ENCODE measurements around the gene ZNF800.

ZNF800 gene

GRCh38 chr7:127437837-127438236 is 45.3 kb upstream of the ZNF800 start:
- peak; percentile 95 for ATAC-seq
- TF ChIP-seq CSDC2 (CRISPR knock-in tag; IDR thresholded peaks at IDR 0.05) = no peak
- TF ChIP-seq, protein P1, sequence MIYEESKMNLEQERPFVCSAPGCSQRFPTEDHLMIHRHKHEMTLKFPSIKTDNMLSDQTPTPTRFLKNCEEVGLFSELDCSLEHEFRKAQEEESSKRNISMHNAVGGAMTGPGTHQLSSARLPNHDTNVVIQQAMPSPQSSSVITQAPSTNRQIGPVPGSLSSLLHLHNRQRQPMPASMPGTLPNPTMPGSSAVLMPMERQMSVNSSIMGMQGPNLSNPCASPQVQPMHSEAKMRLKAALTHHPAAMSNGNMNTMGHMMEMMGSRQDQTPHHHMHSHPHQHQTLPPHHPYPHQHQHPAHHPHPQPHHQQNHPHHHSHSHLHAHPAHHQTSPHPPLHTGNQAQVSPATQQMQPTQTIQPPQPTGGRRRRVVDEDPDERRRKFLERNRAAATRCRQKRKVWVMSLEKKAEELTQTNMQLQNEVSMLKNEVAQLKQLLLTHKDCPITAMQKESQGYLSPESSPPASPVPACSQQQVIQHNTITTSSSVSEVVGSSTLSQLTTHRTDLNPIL (CRISPR knock-in tag; IDR thresholded peaks at IDR 0.05; ENCODE audit: low read depth) = no peak
- TF ChIP-seq ZFP30 (CRISPR knock-in tag; IDR thresholded peaks at IDR 0.05) = no peak
- TF ChIP-seq ZFP3 (CRISPR knock-in tag; IDR thresholded peaks at IDR 0.05) = no peak
- no peak for TF ChIP-seq TSHZ2 (CRISPR knock-in tag; IDR thresholded peaks at IDR 0.05)
- TF ChIP-seq PPARA (CRISPR knock-in tag; IDR thresholded peaks at IDR 0.05; ENCODE audit: borderline replicate concordance) = no peak
- TF ChIP-seq ISL1 (CRISPR knock-in tag; IDR thresholded peaks at IDR 0.05) = no peak
- no peak for TF ChIP-seq GLIS3 (CRISPR knock-in tag; IDR thresholded peaks at IDR 0.05)
- no peak for TF ChIP-seq TCF4 (CRISPR knock-in tag; IDR thresholded peaks at IDR 0.05; ENCODE audit: borderline replicate concordance)
- no peak for TF ChIP-seq RARB (CRISPR knock-in tag; IDR thresholded peaks at IDR 0.05)
- TF ChIP-seq PATZ1 (CRISPR knock-in tag; IDR thresholded peaks at IDR 0.05; ENCODE audit: borderline replicate concordance) = no peak
- no peak for TF ChIP-seq ZC3H10 (CRISPR knock-in tag; IDR thresholded peaks at IDR 0.05)
- TF ChIP-seq ESRRG (CRISPR knock-in tag; IDR thresholded peaks at IDR 0.05) = no peak
- TF ChIP-seq BACH2 (CRISPR knock-in tag; IDR thresholded peaks at IDR 0.05; ENCODE audit: borderline replicate concordance) = no peak
- TF ChIP-seq, protein P2, sequence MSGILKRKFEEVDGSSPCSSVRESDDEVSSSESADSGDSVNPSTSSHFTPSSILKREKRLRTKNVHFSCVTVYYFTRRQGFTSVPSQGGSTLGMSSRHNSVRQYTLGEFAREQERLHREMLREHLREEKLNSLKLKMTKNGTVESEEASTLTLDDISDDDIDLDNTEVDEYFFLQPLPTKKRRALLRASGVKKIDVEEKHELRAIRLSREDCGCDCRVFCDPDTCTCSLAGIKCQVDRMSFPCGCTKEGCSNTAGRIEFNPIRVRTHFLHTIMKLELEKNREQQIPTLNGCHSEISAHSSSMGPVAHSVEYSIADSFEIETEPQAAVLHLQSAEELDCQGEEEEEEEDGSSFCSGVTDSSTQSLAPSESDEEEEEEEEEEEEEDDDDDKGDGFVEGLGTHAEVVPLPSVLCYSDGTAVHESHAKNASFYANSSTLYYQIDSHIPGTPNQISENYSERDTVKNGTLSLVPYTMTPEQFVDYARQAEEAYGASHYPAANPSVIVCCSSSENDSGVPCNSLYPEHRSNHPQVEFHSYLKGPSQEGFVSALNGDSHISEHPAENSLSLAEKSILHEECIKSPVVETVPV (CRISPR knock-in tag; IDR thresholded peaks at IDR 0.05) = no peak
- TF ChIP-seq OSR1 (CRISPR knock-in tag; IDR thresholded peaks at IDR 0.05) = no peak
- no peak for TF ChIP-seq TOX (CRISPR knock-in tag; IDR thresholded peaks at IDR 0.05; ENCODE audit: borderline replicate concordance)
- no peak for TF ChIP-seq ARNTL (CRISPR knock-in tag; IDR thresholded peaks at IDR 0.05; ENCODE audit: borderline replicate concordance, low read depth)
- TF ChIP-seq ZNF8 (CRISPR knock-in tag; IDR thresholded peaks at IDR 0.05) = no peak

DNA sequence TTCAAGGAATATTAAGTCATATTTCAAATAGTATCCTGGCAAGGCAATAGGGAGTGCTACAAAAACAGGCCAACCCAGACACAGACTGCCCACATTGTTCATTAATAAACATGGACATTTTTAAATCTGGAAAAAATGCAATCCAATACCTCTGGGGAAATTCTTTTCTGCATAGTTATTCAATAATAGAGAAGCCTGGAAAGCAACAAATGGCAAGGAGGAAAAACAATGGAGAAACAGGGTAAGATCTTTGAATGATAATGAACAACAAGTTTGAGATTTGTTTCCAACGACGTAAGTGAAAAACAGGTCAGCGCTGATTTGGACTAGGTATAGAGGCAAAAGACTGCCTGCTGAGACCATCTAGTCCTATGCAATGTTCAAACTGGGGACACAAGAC is 44.7 kb upstream of the ZNF800 start:
- peak; percentile 41; the same call in 2 of the 3 replicates for ATAC-seq

More for the DNA sequence above, 44.7 kb upstream of the ZNF800 start:
- TF ChIP-seq ISL1 (CRISPR knock-in tag; IDR thresholded peaks at IDR 0.05) (no peak), GLIS3 (CRISPR knock-in tag; IDR thresholded peaks at IDR 0.05) (no peak), ZFP3 (CRISPR knock-in tag; IDR thresholded peaks at IDR 0.05) (no peak), TOX (CRISPR knock-in tag; IDR thresholded peaks at IDR 0.05; ENCODE audit: borderline replicate concordance) (no peak), TSHZ2 (CRISPR knock-in tag; IDR thresholded peaks at IDR 0.05) (no peak), TCF4 (CRISPR knock-in tag; IDR thresholded peaks at IDR 0.05; ENCODE audit: borderline replicate concordance) (no peak), ZC3H10 (CRISPR knock-in tag; IDR thresholded peaks at IDR 0.05) (no peak), ESRRG (CRISPR knock-in tag; IDR thresholded peaks at IDR 0.05) (no peak), BACH2 (CRISPR knock-in tag; IDR thresholded peaks at IDR 0.05; ENCODE audit: borderline replicate concordance) (no peak), PATZ1 (CRISPR knock-in tag; IDR thresholded peaks at IDR 0.05; ENCODE audit: borderline replicate concordance) (no peak), CSDC2 (CRISPR knock-in tag; IDR thresholded peaks at IDR 0.05) (no peak), ZNF8 (CRISPR knock-in tag; IDR thresholded peaks at IDR 0.05) (no peak), ZNF565 (CRISPR knock-in tag; conservative IDR thresholded peaks at IDR 0.05; ENCODE audit: low read depth) (no peak), RARB (CRISPR knock-in tag; IDR thresholded peaks at IDR 0.05) (no peak)
- TF ChIP-seq, protein P1 (CRISPR knock-in tag; IDR thresholded peaks at IDR 0.05; ENCODE audit: low read depth) = no peak
